T follicular helper cell (primary cell): ENCODE results near the gene RBM19.

Source experiments
- DNase-seq: peaks from one replicate; pipeline ENCODE4 v3.0.0-alpha.2; 2020; ENCODE audit warnings: low read depth

The RBM19 gene

DNA sequence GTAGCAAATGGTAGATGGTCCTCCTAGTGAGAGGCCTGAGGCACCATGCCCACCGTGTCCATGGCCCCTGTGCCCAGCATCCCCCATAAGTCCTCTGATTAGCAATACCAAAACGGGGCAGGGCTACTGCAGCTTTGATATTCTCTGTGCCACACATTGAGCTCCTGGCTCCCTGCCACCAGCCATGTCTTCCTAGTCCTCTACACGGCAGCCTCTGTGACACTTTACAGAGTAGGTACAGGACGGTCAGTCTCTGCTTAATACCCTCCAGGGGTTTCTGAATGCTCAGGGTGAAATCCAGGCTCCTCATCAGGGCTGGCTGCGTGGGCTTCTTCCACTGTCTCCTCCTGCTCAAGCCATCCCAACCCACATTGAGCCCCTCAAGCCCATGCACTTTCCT is 8.0 kb downstream of the RBM19 start:
- DNase-seq = no peak

DNA sequence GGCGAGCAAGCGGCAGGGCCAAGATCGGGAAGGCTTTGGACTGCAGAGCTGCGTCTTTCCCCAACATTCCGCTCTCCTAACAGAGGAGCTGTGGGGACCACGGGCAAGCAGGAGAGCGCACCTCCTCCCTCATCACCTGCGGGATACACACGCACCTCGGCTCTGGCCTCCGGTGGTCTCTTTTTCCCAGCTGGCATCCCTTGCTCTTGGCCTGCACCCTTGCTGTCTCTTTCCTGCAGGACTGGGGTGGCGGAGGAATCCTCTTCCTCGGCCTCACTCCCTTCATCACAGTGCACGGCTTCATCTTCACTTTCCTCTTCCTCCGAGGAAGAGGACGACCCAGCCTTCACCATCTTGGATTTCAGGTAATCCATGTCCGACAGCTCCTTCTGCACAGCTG is 8.5 kb downstream of the RBM19 start:
- no peak for DNase-seq

DNA sequence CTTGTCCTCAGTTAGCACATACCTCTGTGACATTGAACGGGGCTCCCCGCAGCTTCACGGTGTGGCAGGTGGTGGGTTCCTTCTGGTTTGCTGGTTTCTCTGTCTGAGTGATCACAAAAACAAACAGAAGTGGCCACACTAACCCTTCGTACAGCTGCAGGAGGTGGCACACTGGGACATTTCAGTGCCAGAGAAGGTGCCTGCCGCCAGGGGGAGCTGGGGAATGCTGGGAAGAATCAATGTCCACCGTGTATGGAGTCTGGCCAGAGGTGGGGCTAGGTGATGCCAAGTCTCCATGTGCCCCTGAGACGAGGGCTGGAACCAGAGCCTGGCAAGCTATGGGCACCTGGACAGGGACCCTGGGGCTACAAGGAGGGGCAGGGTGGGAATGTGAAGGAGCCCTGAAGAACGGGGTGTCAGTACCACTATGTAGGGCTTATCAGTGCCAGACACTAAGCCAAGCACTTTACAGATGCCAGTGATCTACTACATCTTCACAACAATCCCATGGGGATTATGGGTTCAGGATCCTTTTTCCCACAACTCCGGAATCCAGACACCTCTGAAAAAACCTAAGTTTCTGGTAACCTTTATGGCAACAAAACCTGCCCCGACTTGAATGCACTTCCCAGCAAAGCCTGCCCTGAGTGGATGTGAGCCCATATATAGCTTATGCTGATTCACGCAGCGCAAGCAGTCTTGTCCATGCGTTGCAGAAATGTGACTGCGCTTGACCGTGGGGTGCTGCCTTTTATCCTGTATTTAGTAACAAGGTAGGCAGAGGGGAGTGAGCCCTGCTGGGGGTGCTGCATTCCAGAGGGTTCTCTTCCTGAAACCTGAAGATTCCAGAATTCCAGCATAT is 10.8 kb downstream of the RBM19 start:
- DNase-seq = no peak

DNA sequence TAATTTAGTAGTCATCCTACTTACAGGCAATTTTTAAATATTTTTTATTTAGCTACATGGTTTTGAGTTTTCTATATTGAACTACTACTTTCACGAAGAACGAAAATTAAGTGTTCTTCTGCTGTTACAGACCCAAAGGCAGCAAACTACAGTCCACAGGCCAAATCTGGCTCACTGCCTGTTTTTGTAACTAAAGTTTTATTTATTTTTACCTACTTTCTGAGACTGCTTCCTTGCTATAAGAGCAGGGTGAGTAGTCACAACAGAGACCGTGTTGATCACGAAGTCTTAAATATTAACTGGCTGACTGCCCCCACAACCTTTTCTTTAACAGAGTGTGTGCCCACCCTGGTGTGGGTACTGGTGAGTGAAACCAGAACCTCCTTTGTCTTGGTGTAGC is 11.6 kb downstream of the RBM19 start:
- no peak for DNase-seq

DNA sequence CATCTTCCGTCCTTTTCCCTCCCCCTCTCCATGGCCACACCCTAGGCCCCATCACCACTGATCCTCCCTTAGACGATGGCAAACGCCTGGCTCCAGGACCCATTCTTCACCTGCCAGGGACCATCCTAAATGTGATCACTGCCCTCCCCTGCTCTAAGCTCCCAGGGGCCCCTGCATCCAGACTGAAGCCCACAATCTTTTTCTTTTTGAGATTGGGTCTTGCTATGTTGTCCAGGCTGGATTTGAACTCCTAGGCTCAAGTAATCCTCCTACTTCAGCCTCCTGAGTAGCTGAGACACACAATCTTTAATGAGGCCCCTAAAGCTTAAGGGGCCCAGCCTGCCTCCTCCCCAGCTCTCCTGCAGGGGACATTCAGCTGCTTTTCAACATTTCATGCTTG is 15.3 kb downstream of the RBM19 start:
- no peak for DNase-seq

DNA sequence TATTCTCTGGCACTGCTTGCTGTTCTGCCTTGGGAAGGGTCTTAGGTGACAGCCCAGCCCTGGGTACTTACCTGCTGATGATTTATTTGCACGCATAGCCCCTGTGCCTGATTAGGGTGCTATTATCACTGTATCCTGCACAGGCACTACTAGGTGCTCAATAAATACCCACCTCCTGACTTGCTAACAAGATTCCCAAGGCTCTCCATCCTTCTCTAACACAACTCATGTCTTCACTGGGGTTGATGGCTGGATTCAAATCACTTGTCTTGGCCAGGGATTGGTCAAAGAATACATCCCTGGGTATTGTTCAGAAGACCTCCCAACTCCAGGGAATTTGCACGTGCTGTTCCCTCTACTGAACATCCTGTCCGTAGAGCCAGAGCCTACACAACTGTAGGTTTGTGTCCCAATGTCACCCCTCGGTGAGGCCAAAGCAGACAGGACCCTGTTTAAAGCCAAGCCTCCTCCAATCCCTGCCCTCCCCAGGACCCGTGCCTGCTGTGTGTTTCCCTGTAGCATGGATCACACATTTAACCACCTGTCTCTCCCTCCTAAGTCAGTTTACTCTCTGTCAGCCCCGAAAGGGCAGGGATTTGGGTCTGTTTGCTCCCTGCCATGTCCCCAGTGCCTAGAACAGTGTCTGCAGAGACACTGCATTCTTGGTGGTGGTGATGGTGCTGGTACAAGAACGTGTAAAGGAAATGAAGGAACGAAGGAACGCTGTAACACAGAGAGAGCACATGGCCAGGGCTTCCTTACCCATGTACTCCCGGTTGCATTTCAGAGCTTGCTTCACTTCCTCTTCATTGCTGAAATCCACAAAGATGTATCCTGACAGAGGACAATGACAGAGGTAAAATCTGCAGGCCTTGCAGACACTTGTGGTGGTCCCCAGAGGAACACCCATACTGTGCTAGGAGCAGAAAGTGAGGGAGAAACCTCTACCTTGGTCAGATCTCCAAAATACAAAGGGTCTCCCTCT is 16.5 kb downstream of the RBM19 start:
- DNase-seq = no peak

DNA sequence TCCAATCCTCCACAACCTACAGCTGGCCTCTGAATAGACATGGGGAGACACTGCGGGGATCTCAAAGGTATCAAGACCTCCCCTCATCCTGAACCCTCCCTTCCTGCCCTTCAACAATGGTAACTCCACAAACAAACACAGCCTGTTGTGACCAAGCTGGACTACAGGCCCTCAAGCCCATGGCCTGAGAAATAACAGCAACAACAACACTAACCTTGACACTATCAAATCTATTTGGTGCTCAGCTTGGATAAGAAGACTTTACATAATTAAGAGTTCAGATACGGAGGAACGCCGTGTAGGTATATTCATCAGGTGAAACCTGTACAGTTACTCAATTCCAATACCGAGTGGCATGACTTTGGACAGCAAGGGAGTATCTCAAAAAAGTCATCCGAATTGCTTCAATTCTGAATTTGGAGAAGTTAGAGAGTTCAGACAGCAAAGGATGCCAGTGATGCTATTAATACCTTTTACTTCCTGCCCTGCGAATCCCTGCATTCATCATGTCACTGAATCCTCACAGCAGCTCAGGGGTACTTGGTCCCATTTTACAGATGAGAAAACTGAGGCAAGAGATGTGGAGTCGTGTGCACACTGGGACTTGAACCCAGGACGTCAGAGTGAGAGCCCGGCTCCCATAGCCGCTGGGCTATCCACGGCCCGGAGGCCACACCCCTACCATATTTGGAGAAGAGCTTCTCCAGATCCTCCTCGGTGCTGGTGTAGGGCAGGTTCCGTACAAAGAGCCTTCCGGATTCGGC is 17.8 kb downstream of the RBM19 start:
- DNase-seq = no peak

DNA sequence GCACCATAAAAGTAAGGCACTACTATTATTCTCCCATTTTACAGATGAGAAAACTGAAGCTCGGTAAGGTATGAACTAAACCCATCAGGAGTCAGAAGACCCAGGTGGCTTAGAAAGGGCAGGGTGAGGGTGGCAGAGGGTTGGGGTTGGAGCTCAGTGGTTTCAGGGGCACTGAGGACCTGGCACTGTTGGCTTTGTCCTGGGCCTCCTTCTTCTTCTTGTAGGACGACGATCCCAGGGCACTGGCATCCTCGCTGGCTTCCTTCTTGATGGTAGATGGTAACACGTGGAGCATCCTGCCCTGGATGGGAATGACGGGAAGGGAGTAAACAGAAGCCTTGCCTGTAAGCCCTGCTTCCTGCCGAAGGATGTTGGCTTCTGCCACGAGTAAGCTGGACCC is 19.9 kb downstream of the RBM19 start:
- no peak for DNase-seq

DNA sequence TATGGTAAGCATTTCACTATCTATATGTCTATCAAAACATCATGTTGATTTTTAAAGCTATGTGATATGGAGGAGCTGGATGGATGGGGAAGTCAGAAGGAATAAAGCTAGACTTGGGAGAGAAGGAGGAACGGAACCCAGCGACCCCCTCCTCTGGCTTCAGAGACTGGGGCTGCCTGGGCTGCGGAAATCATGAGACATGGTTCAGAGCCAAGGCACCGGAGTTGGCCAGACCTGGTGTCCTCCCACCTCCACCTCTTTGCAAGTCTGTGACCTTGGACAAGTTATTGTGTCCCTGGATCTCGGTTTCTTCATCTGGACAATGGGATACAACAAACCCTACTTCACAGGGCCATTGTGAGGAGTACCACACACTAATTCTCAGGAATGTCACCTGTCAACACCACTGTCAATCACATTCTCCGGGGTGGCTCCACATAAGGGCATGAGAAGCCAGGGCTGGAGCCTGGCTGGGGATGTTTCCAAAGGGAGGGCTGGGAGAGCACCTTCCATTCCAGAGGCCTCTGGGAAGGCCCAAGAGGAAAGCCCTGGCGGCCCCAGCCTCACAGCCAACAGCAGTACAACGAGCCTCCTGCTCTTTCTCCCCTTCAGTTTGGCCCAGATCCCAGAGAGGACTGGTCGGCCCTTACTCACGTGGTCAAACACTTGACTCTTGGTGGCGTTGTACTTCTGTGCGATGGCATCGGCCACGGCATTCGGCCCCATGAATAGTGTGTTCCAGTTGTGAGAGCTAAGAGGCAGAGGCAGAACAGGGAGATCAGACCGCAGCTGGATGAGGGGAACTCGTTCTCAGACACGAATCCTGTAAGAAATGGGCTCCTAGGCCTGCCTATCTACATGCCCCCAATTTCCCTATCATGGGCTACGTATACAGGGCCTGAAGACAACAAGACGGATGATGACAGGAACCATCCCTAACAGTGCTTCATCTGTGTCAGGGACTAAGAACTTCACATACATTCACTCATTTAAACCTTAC is 20.7 kb downstream of the RBM19 start:
- DNase-seq = no peak

DNA sequence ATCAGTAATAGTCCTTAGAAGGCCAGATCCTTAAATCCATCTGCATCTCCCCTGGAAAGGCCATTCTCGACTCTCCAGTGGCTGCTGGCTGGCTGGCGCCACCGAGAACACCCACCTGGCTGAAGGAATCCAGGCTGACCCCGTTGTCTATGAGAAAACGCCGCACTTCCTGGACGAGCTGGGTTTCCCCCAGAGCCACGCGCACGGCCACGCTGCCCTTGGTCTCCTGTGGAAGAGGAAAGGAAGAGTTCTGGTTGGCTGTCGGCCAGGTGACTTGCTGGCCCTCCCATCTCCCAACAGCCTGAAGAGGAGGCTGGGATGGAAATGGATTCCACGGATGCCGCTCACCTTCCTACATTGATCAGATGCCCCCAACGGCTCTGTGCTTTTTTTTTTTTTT is 23.9 kb downstream of the RBM19 start:
- no peak for DNase-seq

DNA sequence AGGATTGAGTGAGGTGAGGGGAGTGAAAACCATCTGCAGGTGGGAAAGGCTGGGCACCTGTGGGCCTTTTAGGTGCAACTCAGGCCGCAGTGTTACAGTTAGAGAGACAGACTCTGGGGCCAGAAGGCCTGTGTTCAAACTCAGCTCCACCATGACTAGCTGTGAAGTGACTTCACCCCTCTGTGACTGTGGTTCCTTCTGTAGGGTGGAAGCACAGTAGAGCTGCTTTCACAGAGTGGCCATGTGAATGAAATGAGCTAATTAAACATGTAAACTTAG is 25.0 kb downstream of the RBM19 start:
- DNase-seq = no peak

DNA sequence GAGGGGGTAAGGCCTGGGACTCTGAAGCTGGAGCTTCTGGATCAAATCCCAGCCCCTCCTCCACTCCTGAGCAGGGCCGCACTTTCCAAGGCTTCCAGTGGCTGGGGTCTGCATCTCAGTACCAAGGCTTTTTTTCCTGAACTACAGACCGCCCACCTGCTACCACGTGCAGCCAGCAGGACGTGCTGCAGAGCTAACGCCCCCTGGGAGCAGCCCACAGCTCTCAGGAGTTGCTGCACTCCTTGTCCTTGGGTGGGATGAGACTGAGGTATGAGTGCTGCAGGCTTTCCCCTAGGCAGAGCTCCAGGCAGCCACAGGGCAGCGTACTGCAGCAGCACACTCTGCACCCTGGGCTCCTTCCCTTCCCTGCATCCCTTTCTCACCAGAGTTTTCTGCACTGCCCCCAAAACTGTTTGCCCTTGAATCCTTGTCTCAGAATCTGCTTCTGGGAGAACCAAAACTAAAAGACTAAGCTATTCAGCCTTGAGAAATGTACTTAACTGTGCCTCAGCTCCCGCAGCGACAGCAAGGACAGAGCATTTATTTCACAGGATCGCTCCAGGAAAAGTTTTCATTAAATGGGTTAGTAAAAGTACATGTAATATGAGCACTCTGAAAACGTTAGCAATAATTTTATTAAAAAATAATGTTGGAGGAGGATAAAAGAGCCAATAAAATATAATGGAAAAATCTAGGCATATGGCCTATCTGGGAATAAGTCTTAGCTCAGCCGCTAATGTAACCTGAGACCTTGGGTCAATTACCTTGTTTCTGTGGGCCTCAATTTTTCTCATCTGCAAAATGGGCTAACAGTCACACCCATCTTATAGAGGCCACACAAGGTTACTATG is 25.5 kb downstream of the RBM19 start:
- no peak for DNase-seq

DNA sequence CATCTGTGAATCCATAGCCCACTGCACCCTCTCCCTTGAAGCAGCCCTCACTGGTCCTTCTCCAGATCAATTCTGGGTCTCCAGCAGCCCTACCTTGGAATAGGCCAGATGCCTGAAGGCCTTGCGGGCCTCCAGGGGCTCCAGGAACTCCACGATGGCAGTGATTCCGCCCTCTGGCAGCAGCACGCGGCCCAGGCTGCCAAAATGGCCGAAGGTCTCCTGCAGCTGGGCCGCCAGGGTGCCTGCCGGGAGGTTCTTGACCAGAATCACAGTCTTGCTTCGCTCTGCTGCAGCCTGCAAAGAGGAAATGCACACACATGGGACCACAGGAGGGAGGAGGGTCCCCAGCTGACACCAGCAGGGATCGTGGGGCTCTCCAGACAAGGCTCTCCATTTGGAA is 26.3 kb downstream of the RBM19 start:
- DNase-seq = no peak

DNA sequence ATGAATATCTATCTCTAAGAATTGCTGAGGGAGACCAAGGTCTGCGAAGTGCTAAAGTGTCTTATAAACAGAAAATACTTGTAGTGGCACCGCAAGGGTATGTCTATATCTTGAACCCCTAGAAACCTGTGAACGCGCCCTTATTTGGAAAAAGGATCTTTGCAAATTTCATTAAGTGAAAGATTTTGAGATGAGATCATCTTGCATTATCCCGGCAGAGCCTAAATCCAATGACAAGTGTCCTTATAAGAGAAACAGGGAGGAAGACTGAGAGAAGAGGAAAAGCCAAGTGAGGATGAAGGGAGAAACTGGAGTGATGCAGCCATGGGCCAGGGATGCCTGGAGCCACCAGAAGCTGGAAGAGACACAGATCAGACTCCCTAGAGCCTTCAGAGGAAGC is 27.7 kb downstream of the RBM19 start:
- no peak for DNase-seq

DNA sequence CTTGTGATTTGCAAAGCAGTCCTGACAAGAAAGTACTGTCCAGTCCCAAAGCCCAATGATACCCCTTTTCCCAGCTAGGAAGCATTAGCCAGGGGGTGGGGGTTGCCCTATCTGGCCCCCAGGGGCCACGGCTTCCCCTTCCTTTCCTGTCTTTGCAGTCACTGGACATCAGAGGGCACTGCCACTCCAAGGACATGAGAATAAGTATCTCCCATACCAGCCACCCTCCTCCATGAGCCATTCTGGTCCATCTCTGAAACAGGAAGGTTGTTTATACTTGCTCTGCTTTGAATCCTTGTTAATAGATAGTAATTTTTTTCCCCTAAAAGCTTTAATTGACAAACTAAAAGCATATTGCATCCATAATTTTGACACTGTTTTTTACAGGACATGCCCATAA is 29.7 kb downstream of the RBM19 start:
- no peak for DNase-seq

DNA sequence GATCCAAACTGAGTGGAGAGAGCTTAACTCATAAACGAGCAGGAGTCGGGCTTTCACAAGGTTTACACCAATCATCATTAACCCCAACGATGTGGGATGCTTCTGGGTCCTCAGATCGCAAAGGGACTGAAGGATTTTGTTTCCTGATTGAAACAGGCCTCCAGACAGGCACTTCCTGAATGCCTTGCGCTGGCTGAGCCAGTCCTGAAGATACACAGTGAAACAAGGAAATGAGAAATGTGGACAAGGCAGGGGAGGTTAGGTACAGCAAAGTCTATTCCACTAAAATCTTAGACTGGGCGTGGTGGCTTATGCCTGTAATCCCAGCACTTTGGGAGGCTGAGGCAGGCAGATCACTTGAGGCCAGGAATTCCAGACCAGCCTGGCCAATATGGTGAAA is 30.7 kb downstream of the RBM19 start:
- no peak for DNase-seq

DNA sequence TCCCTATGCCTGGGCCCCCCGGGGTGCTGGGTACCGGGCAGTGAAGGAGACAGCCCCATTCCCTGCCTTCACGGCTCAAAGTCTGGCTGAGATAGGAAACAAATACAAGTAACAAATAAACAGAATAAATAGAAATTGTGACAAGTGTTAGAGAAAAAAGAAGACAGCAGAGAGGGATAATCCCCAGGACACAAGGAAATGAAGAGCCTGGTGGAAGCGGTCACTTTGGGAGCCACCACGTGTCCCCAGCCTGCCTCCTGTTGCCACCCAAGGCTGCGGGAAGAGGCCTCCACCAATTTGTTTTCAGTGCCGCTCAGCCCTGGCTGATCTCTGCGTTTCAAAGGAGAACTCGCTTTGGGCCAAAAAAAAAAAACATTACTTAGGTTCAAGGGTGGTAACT is 31.2 kb downstream of the RBM19 start:
- no peak for DNase-seq

DNA sequence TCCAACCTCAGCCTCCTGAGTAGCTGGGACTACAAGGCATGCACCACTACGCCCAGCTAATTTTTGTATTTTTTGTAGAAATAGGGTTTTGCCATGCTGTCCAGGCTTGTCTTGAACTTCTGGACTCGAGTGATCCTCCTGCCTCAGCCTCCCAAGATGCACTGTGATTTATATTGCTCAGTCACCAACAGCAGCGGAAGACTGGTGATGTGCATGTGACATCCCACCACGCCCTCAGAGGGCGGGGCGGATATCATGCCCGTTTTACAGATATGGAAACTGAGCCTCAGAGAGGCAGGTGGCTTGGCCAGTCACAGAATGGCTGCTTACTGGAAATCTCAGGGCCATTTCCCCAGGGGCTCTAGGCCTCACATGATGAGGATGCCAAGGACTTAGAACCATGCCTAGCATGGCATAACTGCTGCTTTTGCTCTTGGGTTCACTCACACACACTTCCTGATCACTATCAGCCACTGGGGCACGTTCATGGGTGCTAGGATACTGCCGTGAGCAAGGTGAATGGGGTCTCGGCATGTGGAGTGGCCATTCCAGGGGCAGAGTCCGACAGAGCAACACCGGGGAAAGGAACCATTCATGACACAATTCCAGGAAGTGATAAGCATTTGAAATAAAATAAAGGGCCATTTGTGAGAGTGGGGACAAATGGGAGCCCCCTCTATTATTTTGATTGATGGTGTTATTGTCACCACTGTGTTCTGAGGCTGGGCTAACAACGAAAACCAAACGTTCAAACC is 31.9 kb downstream of the RBM19 start:
- no peak for DNase-seq

DNA sequence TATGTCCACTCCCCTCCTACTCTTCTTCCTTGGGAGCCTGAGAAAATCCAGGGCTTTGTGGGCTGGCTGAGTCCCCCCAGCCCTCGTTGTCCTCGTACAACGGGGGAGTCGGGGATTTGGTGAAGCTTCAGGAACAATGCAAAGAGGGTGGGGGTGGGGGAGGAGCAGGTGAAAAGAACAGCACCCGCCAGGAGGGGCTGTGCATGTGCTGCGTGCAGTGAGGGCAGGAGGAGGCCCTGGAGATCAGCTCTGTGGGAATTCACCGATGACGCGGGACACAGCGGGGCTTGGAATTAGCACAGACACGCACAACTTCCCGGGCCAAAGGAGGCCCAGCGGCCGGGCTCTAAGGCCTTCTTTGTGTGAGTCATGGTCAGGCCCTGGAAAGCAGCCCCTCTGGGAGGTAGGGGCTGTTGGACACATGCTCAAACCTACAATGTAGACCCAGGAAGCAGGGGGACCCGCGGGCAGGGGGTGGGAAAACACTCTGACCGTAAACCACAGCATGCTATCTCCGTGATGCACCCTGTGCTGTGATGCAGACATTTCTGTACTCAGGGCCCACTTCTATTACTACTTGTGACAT is 32.8 kb downstream of the RBM19 start:
- DNase-seq = no peak
